Measurements from ENCODE around the gene S100A12.

The S100A12 gene

GRCh38 chr1:153340356-153340755 is 35.1 kb downstream of the S100A12 start (continued):
- TF ChIP-seq PATZ1 (CRISPR knock-in tag; IDR thresholded peaks at IDR 0.05; ENCODE audit: borderline replicate concordance) = no peak
- no peak for TF ChIP-seq PPARA (CRISPR knock-in tag; IDR thresholded peaks at IDR 0.05; ENCODE audit: borderline replicate concordance)

GRCh38 chr1:153339802-153340201 is 35.6 kb downstream of the S100A12 start:
- no peak for ATAC-seq
- TF ChIP-seq ZNF8 (CRISPR knock-in tag; IDR thresholded peaks at IDR 0.05) (no peak), ZNF565 (CRISPR knock-in tag; conservative IDR thresholded peaks at IDR 0.05; ENCODE audit: low read depth) (no peak), CSRNP3 (CRISPR knock-in tag; IDR thresholded peaks at IDR 0.05) (no peak), PATZ1 (CRISPR knock-in tag; IDR thresholded peaks at IDR 0.05; ENCODE audit: borderline replicate concordance) (no peak), GLIS3 (CRISPR knock-in tag; IDR thresholded peaks at IDR 0.05) (no peak), CREB5 (CRISPR knock-in tag; IDR thresholded peaks at IDR 0.05; ENCODE audit: low read depth) (no peak)

GRCh38 chr1:153337980-153338853 is 37.2 kb downstream of the S100A12 start:
- no peak for TF ChIP-seq TSHZ2 (CRISPR knock-in tag; IDR thresholded peaks at IDR 0.05)
- TF ChIP-seq ZNF70 (CRISPR knock-in tag; IDR thresholded peaks at IDR 0.05) = no peak
- no peak for TF ChIP-seq TOX (CRISPR knock-in tag; IDR thresholded peaks at IDR 0.05; ENCODE audit: borderline replicate concordance)
- TF ChIP-seq SNAI2 (CRISPR knock-in tag; IDR thresholded peaks at IDR 0.05) = no peak
- no peak for TF ChIP-seq POU6F1 (CRISPR knock-in tag; IDR thresholded peaks at IDR 0.05; ENCODE audit: borderline replicate concordance, low read depth)
- TF ChIP-seq ZNF8 (CRISPR knock-in tag; IDR thresholded peaks at IDR 0.05) = no peak
- no peak for TF ChIP-seq CREB5 (CRISPR knock-in tag; IDR thresholded peaks at IDR 0.05; ENCODE audit: low read depth)
- no peak for TF ChIP-seq ISL1 (CRISPR knock-in tag; IDR thresholded peaks at IDR 0.05)
- no peak for TF ChIP-seq ZFP30 (CRISPR knock-in tag; IDR thresholded peaks at IDR 0.05)
- no peak for TF ChIP-seq ZNF565 (CRISPR knock-in tag; conservative IDR thresholded peaks at IDR 0.05; ENCODE audit: low read depth)
- no peak for TF ChIP-seq PPARA (CRISPR knock-in tag; IDR thresholded peaks at IDR 0.05; ENCODE audit: borderline replicate concordance)
- no peak for TF ChIP-seq CSDC2 (CRISPR knock-in tag; IDR thresholded peaks at IDR 0.05)
- TF ChIP-seq ZC3H10 (CRISPR knock-in tag; IDR thresholded peaks at IDR 0.05) = no peak
- no peak for ATAC-seq

Data from SK-N-SH treated with all-trans-retinoic acid at 6 μM for 48 hours (cell line).